HG03175 (cell line): Measurements from ENCODE around the gene GRHPR.
"Not testable (repeated sequence)": the region's sequence is repeated elsewhere in the genome, so short reads cannot be mapped to it uniquely, and the experiment has no call there.

ENCODE experiments used
- ATAC-seq: cut with Tn5 transposase; IDR thresholded peaks from one replicate; pipeline ENCODE4 v1.9.1; 2021; ENCODE audit warnings: mild to moderate bottlenecking, moderate library complexity; ENCODE audit not compliant: unreplicated experiment

Gene GRHPR

DNA sequence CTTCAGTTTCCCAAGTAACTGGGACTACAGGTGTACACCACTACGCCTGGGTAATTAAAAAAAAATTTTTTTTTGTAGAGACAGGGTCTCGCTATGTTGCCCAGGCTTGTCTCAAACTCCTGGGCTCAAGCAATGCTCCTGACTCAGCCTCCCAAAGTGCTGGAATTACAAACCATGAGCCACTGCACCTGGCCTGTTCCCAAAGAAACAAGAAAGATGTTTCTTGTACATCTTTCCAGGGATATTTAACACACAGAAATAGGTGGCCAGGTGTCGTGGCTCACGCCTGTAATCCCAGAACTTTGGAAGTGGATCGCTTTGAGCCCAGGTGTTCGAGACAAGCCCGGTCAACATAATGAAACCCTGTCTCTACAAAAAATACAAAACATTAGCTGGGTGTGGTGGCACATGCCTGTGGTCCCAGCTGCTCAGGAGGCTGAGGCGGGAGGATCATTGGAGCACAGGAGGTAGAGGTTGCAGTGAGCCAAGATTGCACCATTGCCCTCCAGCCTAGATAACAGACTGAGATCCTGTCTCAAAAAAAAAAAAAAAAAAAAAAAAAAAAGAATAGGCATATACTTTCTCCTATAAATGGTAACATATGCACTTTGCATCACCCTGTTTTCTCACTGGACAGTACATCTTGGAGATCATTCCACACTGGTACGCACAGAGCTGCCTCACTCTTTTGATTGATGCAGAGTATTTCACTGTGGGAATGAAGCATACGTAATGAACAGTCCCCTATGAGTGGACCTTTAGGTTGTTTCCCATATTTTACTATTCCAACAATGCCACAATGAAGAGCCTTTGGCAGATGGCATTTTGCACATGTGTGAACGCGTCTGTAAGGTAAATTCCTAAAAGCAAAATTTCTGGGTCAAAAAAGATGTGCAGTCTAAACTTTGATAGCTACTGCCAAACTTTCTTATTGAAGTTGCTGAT, 2.0 kb upstream of the GRHPR start:
- ATAC-seq: no peak

DNA sequence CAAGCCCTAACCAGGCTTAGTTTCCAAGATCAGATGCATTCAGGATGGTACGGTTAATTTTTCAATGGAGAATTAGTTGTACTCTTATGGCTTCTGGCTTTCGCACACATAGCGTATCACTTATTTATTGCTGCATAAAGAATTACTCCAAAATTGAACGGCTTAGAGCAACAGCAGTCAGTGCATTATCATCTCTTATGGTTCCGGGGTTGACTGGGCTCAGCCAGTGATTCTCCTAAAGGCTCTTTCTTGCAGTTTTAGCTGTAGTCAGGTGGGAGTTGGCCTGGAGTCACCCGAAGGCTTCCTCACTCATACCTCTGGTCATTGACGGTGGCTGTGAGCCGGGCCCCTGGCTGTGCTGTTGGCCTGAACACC, 595 bp upstream of the GRHPR start:
- no peak for ATAC-seq

DNA sequence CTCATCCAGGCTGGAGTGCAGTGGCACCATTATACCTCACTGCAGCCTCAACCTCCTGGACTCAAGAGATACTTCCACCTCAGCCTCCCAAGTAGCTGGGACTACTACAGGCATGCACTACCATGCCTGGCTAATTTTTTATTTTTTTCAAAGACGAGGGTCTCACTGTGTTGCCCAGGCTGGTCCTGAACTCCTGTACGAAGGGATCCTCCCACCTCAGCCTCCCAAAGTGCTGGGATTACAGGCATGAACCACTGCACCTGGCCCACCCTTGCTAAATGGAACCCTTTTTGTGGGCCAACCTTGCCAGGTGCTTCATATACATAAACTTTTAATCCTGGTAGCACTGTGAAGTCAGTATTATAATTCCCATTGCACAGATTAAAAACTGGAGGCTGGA, 1.0 kb downstream of the GRHPR start:
- no peak for ATAC-seq

DNA sequence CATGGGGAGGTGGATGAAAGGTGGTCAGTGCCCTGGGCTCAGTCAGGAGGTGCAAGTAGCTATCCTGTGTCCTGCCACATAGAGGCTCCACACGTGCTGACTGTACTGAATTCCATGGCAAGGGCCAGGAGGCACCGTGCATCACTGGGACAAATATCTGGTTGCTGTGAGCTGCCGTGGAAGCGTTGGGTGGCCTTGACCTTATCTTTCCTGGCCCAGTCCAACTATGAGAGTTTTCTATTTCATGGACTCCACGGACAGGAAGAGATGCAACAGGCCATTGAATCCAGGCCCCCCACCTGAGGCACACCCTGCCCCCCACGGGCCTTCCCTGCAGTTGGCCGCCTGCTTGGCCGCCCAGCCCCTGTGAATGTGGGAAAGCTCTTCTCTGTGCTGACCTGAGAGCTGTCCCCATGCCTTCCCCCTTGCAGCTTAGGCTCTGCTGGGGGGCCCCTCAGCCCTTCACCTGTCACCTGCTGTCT, 1.7 kb downstream of the GRHPR start:
- ATAC-seq: no peak

DNA sequence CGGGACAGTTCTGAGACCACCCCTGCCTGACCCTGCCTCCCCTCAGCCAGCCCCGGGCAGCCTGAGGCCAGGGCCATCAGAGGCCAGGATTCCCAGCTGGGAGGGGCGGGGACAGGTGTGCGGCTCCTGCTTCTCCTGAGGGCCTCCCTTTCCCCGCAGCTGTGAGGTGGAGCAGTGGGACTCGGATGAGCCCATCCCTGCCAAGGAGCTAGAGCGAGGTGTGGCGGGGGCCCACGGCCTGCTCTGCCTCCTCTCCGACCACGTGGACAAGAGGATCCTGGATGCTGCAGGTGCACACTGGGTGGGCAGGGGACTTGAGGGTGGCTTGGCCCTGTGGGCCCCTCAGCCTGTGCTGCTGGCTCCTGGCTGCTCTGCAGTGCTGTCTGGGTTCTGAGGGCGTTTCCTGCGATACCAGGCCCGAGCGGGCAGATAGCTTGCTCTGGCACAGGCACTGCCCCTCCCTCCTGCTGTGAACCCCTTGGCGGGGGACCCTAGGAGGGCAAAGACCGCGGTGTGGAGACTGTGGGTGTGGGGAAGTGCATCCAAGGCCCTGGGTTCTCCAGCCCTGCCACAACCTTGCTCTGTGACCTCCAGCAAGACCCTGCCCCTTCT, 2.3 kb downstream of the GRHPR start:
- ATAC-seq: no peak

DNA sequence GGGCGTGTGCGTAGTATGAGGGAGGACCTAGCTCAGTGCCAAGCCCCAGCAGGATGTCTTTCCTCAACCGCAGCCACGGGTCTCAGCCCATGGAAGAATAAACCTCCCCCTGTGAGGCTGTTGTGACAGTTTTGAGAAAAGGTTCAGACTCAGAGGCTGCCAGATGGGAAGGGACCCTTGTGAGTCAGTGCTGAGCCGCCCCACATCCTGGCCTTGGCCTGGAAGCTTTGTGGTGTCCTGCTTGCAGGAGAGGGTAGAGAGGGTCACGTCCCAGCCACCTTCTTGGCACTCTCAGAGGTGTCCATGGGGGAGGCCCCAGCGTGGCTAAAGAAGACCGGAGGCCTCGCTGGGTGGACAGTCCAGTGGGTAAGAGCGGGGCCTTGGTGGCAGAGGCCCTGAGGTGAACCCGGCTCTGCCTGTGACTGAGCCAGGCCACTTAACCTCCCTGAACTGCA, 2.8 kb downstream of the GRHPR start:
- ATAC-seq: no peak

DNA sequence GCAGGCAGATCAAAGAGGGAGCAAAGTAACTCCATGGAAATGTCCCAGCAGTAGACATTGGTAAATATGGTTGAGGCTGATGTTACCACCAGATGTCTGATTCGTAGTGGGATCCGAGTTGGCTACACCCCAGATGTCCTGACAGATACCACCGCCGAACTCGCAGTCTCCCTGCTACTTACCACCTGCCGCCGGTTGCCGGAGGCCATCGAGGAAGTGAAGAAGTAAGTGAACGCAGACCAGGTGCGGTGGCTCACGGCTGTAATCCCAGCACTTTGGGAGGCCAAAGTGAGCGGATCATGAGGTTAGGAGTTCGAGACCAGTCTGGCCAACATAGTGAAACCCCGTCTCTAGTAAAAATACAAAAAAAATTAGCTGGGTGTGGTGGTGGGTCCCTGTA, 3.9 kb downstream of the GRHPR start:
- not testable (repeated sequence) for ATAC-seq

- no peak for ATAC-seq
Measured at GRCh38 chr9:37426846-37427245, 4.3 kb downstream of the GRHPR start.

GRCh38 chr9:37428345-37428744, 5.8 kb downstream of the GRHPR start:
- no peak for ATAC-seq

DNA sequence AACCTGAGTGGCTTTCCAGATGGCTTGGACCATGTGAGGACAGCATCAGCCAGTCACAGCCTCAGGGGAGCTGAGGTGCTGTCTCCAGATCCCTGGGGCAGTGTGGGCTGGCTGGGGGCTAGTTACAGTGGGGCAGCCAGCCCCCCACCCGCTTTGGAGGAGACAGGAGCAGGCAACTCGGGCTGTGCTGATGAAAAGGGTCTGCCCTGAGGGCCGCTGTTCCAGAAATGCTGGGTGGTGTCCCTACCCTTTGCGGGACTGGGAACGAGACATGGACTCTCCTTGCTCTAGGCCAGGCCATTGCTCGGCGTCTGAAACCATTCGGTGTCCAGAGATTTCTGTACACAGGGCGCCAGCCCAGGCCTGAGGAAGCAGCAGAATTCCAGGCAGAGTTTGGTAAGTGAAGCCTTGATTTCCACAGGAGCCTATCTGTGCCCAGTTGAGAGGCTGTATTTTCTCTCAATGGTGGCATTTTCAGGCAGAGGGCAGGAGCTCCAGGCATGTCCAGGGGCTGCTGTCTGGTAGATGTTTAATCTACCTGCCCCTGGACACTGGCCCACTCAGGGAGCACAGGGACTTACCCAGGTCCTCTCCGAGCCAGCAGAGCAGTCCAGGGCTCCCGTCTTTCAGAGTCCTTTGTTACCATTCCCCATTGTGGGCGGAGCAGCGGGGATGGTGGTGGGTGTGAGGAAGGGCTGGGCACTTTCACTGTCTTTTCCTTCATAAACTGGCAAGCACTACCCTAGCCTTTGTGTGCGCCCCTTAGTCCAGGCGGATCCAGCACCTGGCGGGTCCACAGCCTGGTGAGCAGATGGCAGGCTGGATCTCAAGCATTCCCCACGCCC, 7.2 kb downstream of the GRHPR start:
- no peak for ATAC-seq

DNA sequence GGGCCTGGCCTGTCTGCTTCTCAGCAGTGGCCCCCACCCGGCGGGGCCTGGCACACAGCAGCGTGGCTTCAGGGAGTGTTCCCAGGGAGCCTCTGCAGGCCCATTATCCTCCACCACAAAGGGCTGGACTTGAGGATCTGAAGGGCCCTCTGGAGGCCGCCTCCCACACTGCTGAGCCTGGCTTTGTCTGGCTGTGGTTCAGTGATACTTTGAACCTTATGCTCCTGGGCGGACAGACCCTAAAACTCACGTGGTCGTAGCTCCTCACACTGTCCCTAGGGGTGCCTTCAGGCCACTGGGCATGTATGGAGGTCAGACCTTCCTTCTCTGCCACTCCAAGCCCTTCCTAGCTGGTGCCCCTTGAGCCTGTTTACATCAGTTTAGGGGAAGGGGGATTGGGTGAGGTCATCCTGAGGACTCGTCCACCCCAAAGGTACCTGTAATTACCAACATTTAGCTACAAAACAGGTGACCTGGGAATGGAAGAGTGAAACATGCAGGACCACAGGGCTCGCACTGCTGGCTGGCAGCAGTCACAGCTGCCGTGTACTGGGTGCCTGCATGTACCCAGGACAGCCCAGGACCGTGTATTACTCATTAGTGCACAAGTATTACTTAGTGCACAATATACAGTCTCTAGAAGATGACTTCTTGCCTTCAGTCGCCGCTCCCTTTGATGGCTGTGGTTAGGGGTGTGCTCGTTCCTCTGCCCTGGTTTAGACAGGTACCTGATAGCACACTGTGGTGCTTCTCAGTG, 8.5 kb downstream of the GRHPR start:
- no peak for ATAC-seq

- no peak for ATAC-seq
Measured at GRCh38 chr9:37432020-37432419, 9.5 kb downstream of the GRHPR start.

- ATAC-seq: no peak
Measured at GRCh38 chr9:37433867-37434371, 11.4 kb downstream of the GRHPR start.

DNA sequence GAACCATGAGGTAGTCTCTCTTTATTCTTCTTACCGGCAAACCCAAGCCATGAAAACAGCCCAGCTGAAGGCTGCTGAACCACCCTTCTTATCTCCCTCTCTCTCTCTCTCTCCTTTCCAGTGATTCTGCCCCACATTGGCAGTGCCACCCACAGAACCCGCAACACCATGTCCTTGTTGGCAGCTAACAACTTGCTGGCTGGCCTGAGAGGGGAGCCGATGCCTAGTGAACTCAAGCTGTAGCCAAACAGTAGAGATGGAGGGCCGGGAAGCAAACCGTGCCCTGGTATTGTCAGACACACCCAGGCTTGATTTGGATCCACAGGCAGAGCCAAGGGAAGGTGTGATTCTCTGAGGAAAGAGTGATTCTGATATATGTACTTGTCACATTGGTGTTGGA, 14.0 kb downstream of the GRHPR start:
- ATAC-seq: no peak

GRCh38 chr9:37437010-37437409, 14.5 kb downstream of the GRHPR start:
- ATAC-seq: no peak

GRCh38 chr9:37437621-37438020, 15.1 kb downstream of the GRHPR start:
- ATAC-seq: no peak

- no peak for ATAC-seq
Measured at GRCh38 chr9:37438359-37438758, 15.9 kb downstream of the GRHPR start.

GRCh38 chr9:37441776-37442370, 19.4 kb downstream of the GRHPR start:
- no peak for ATAC-seq

DNA sequence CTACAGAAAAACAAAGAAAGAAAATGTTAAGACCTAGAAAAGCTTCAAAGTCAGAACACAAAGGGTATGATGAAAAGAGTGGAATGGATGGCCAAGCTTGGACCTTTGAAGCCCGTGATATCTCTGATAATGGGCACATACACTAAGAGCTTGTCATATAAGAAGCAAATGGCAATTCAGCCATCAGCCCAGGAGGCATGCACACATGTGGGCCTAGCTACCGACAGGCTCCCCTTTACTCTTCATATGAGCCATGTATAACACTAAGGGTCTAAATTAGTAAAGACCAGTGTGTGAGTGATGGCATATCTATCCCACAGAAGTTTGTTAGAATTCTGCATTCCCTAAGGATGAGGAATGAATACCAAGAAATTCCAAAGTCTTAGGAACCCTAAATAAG, 20.1 kb downstream of the GRHPR start:
- ATAC-seq: no peak

DNA sequence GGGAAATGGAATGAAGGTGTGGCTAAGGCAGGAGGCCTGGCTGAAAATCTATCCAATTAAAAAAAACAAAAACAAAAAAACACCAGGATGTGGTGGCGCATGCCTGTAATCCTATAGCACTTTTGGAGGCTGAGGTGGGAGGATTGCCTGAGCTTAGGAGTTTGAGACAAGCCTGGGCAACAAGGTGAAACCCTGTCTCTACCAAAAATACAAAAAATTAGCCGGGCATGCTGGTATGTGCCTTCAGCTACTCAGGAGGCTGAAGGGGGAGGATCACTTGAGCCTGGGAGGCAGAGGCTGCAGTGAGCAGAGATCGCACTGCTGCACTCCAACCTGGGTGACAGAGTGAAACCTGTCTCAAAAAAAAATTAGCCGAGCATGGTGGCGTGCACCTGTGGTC, 21.1 kb downstream of the GRHPR start:
- ATAC-seq: no peak
